HG03095 (cell line): ENCODE measurements around the gene RND2.

Experiments
- ATAC-seq: cut with Tn5 transposase; IDR thresholded peaks from one replicate; pipeline ENCODE4 v1.9.1; 2021; ENCODE audit warnings: moderate library complexity; ENCODE audit not compliant: unreplicated experiment

Gene RND2

GRCh38 chr17:43069368-43069898 lies 44.4 kb downstream of the RND2 start:
- ATAC-seq: no peak

- ATAC-seq: no peak
Observed at GRCh38 chr17:43070257-43070656, 45.2 kb downstream of the RND2 start.

- ATAC-seq: no peak
Observed at GRCh38 chr17:43070872-43071271, 45.8 kb downstream of the RND2 start.

- ATAC-seq: no peak
Observed at GRCh38 chr17:43074869-43075268, 49.8 kb downstream of the RND2 start.

- no peak for ATAC-seq
Observed at GRCh38 chr17:43079641-43080302, 54.7 kb downstream of the RND2 start.
